HG02571 (cell line): ENCODE results near the gene ATP8B4.

Experiments used
- ATAC-seq: cut with Tn5 transposase; IDR thresholded peaks from one replicate; pipeline ENCODE4 v1.9.1; 2021; ENCODE audit warnings: mild to moderate bottlenecking, moderate library complexity; ENCODE audit not compliant: unreplicated experiment

The ATP8B4 gene

DNA sequence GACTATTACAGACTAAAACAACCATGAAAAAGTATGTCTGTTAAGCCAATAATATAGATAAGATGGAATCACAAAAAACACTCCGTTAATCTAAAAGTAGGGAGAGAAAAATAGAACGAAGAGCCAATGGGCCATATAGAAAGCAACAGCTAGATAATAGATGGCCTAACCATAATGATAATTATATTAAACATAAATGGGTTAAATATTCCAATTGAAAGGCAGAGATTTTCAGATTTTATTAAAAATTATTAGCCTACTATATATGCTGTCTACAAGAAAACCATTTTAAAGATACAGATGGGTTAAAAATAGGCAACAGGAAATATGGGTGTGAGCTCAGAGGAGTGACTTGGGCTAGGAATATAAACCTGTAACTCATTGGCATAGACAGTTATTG, 76.3 kb downstream of the ATP8B4 start:
- ATAC-seq = no peak

DNA sequence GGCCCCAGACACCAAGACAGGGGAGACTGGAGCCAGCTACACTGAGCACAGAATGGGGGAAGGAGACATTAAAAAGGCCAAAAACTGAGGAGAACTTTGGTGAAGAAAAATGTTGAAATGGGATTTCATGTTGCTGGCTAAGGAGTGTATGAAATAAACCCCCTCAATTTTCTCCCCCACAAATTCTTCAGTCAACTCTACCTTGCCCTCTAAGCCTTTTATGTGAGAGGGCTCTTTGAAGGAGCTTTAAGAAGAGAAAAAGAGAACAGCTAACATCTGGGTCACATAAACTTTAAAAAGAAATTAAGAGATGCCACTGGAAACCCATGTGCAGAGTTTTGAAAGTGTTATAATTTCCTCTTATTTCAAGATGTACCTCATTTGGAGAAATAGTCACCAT, 88.6 kb downstream of the ATP8B4 start:
- ATAC-seq = no peak

DNA sequence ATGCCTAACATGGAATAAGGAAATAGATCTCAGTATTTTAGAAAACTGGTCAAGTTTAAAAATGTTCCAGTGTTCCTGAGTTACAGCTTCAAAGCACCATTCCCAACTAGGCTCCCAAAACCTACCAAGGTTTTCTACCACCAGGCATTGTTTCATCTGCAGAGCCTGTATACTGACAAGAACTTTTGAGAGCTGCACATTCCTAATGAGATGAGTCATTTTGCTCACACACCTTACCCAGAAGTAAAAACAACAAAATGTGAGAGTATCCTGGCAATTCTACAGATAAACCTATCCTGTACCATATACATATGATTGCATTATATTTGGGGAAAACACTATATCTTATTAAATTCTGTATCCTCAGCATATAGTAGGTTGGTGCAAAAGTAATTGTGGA, 90.7 kb downstream of the ATP8B4 start:
- ATAC-seq = no peak

DNA sequence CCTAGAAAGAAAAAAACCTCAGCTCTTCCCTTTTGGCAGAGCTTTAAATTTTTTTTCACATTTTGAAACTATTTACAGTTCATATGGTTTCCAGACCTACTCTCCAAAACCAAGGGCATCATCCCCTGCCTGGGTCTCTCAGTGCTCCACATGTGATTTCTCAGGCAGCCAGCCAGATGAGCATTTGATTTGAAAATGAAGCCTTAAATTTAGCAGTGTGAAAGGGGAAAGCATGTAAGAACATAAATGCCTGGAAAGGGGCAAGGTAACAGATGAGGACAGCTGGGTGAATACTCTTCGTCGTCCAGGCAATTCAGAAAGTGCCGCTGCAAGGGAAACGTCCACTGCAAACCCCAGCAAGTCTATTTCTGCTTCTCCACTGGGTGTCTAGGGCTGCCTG, 94.8 kb downstream of the ATP8B4 start:
- no peak for ATAC-seq

DNA sequence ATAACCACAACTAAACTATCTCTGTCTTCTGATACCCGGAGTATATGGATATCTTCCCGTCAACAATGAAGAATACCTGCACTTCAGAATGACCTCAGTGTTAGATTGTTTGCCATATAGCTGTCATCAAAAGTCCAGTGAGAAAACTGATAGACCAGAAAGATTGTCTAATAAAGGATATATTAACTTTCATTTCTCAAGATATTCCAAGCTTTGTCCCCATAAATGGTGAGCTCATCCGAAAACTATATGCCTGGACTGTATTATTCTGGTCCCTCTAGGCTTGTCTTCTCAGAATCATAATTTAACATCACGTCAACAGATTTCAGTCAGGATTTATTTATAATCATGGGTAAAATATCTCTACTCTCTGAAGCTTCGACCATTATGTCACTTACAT, 100.5 kb downstream of the ATP8B4 start:
- no peak for ATAC-seq

DNA sequence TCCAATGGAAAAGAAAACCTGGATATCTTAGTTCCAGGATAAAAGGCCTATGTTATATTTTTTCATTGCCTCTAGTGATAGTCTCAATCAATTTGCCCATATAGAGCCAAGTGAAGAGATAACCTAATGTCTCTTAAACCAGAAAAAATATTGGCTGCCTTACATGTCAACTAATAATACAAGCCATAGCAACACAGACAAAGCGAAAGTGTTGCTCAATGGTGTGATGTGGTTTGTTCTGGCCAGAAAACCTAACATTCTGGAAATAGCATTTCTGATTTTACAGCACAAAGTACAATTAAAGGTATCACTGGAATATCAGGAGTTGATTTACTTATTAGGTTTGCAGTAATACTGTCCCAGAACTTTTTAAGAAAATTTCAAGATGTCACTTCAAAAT, 101.5 kb downstream of the ATP8B4 start:
- no peak for ATAC-seq

DNA sequence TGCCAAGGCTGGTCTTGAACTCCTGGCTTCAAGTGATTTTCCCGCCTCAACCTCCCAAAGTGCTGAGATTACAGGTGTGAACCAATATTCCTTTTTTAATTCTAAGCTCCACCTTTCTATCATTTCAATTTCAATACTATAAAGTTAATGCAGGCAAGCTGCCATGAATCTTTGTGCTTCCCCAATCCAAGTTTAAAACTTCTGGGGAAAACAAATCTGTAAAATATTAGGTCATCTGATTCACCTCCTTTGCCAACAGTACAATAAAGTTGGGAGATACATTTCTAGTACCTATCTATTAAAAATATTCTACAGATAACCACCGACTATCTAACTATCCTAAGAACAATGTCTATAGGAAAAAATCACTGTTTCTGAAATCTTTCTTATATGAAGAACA, 102.1 kb downstream of the ATP8B4 start:
- no peak for ATAC-seq

DNA sequence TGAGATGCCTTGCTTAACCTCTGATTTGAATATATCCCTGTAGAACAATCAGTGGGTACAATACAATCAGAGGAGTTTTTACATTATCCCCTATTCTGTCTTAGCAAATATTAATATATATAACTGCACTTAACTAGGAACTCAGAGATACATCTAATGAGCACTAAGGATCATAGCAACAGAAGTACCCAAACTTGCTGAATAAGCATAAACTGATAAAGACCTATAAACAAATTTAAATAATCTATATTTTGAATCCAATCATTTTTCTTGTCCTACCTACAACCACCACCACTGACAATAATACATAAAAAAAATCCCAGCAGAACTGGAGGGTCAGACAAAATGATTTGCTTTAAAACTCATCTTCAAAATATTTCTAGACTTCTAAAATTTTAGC, 106.2 kb downstream of the ATP8B4 start:
- no peak for ATAC-seq

DNA sequence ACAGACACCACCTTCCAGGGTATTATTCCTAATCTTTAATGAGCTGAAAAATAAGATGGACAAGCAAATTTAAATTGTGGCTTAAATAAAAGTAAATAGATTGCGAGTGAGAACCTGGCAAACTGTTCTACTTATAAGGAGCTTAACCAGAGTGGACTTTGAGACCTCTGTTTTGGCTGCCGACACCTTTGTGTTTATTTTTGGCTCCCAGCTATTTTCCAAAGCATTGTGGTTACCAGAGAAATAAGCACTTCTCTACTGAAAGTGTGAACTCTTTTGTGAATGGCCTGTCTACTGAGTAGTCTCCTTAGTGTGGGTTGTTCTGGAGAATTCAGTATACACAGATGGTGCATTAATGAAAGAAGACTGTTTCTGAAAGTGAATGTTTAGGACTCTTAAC, 109.4 kb downstream of the ATP8B4 start:
- no peak for ATAC-seq

DNA sequence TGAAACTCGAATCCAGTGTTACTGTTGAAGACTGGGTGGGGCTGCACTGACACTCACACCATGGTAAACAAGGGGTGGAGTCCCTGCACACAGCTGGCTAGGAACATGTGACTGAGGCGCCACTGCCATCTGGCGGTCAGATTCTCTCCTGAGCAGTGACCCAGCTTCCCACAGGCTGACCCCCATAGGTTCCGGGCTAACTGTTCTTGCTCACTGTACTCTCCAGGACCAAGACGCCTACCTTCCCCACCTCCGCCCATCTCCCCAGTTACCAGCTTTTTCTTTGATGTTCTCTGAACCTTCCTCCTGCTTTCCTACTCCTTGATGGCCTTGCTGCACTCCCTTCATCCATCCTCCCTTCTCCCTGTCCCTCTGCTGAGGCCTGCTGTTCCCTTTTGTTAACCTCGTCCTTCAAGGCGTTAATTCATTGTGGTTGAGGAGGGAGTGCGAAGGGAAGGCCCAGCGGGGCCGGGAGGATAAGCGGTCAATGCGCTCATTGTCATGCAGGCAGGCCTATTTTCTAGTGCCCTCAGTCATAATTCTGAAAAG, 115.2 kb downstream of the ATP8B4 start:
- ATAC-seq = peak; percentile 100

DNA sequence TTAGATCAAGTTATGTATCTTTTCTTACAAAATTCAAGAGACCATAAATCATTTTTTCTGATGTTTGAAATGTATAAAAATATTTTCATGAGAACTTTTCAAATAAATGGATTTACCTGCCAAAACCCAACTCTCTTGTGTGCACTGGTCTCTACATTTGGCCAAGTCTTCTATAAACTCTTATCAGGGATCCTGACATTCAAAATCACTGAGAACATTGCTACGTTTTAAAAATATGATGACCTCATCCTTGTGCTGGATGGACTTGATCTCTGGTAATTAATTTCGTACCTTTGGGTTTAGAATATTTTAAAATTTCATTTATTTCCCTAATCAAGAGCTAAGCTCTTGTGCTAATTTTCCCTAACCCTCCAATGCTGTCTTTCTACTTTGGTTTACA, 127.4 kb downstream of the ATP8B4 start:
- no peak for ATAC-seq

DNA sequence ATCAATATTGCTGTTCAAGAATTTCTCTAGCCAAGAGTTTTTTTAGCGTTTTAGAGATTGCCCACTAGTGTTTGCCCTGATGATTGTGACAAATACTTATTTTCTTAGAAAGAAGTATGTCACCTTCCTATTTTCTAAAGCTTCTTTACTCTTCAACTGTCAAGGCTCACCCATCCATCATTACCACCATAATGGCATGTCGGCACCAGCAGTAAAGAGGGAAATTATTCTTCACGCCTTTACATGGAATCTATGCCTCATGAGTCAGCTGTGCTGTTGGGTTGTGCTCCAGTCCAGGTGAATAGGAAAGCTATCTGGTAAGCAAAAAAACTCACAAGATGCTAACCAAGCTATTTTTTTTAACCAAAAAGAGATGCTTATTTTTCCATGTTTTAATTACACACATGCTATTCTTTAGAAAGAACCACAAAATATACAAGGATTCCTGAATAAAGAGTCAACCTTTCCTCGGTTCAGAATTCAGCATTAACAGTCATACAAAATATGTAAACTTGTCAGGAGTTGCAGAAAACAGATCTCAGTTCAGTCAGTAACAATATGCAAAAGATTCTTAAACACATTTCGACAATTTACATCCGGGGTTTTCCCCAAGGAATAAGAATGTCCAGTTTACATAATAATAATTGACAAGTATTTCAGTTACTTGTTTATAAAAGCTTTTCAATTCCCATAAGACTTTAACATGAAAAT, 128.0 kb downstream of the ATP8B4 start:
- no peak for ATAC-seq

DNA sequence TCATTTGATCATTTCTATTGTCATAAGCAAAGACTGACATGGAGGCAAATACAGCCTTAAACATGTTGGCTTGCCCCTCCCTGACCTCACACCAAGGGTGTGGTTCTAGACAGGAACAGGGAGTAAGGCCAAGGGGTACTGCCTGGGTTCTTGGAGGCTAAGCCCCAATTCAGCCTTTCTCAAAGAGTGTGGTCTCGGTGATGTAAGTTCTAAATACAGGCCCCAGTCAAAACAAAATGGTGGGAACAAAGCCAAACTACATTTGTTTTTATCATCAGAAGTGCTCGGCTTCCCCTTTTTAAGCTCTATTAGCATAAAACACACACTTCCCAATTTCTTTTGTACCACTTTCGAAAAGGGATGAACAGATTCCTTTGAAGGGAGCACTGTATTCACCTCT, 129.5 kb downstream of the ATP8B4 start:
- ATAC-seq = no peak

DNA sequence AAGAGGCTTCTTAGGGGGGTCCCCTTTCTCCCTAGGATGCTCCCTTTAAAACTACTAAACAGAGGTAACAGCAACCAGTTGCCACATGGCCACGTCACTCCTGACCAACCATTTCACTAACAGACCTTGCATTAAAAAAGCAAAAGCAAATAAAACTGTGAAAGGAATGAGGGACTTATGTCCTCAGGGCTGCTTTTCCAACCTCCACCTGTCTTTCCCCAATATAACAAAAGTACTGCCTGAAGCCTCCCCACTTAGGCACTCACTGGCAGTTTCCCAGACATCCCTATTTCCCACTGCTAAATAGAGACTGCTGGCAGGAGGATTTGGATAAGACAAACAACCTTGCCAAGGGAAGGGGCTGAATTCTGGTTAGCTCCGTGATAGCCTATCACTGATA, 130.3 kb downstream of the ATP8B4 start:
- ATAC-seq = no peak

DNA sequence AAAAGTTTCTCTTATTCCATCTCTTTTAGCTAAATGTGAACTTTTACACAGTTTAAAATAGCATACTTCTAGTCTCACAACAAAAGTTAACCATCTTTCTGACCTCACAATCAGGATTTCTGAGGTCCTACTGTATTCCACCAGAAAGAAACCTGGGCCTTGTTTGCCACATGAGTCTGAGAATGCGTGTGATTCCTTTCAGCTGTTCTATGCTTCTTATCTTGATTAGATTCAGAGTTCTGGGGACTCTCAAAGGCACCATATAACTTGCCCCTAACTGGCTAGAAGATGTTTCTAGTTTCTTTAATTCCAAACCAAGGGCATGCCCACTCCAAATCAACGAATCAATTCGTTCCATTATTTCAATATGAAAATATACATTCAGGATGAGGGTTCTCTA, 131.1 kb downstream of the ATP8B4 start:
- no peak for ATAC-seq

DNA sequence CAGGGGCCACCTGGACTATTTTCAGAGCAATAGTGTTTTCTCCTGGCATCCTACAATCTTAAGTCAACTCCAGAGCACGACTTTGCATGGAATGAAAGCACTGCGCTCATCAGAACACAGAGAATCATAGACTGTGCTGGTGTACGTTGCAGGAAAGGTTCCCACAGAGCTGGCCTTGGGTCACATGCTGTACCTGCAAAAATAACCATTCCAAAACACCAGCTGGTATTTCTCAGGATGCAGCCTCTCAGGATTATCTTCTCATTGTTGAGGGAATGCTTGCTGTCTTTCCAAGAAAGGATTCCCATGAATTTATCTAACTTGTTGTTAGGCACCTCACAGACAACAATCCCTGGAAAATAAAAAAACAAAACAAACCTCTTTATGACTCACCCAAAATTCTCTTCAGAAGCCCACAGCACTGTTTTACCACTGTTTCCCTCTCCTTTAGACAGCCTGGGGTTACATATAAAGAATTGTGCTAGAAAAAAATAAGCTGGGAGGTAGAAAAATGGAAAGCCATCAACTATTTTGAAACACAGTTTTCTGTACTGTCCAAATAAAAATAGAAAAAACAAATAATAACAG, 131.7 kb downstream of the ATP8B4 start:
- no peak for ATAC-seq

DNA sequence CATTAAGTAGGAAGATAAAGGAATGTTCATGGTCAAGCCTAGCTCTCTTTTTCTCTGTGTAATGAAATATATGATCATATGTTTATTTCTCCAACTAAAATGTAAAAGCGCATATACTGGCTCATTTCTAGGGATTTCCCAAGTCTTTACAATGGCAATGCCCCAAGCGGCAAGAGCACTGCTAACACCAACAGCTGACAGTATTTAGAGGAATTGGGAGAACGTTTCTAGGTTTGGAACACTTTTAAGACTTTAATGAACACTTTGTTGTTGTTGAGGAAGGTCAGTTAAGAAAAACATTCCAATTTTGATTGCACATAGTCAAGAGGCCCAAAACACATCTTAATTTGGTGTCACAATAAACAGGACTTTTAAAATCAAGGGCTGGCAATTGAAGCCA, 132.7 kb downstream of the ATP8B4 start:
- no peak for ATAC-seq

DNA sequence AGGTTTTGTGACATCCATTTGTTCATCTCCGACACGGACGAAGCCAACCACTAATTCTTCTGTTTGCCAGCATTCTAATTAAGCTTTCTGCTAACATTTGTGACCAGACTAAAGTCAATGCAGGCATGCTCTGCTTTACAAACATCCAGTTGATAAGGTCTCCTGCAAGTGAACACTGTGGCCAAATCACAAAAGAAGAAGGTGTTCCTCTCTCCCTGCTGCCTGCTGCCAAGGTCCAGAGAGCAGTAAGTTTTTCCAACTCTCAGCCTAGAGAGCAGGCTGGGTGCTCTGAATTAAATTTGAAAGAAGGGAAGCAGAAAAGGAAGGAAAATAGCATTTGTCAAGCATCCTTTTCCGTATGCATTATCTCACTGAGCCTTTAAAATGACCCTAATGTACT, 133.6 kb downstream of the ATP8B4 start:
- no peak for ATAC-seq

DNA sequence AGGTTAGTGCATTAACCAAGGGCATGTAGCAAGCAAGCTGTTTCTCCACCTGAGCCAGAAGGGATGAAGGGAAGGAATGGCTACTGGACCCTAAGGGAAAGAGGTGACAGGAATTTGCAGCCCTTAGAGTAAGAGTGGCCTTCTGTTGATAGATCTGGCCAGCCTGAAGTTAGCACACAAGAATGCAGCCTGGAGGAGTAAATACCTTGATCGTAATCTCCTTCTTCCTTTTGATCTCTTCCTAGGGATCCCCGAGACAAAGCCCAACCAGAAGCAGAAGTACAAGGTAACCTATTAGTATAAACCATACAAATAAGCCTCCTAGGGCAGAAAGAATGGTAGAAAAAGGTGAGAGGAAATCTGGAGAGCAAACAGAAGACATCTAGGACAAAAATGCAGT, 134.6 kb downstream of the ATP8B4 start:
- ATAC-seq = no peak

DNA sequence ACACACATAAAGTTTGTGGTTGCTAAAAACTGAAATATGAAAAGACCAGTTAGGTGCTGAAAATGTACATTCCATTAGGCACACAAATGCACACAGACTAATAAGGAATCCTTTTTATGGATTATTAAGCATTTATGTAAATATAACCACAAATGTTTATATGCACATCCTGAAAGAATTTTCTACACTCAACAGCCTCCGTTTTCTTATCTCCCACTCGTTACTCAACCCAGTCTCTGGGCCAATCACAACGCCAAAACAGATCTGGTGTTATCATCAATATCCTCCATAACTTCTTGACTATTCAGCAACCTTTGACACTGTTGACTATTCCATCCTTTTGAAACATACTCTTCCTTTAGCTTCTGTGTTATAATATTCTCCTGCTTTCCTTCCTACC, 136.4 kb downstream of the ATP8B4 start:
- ATAC-seq = no peak

DNA sequence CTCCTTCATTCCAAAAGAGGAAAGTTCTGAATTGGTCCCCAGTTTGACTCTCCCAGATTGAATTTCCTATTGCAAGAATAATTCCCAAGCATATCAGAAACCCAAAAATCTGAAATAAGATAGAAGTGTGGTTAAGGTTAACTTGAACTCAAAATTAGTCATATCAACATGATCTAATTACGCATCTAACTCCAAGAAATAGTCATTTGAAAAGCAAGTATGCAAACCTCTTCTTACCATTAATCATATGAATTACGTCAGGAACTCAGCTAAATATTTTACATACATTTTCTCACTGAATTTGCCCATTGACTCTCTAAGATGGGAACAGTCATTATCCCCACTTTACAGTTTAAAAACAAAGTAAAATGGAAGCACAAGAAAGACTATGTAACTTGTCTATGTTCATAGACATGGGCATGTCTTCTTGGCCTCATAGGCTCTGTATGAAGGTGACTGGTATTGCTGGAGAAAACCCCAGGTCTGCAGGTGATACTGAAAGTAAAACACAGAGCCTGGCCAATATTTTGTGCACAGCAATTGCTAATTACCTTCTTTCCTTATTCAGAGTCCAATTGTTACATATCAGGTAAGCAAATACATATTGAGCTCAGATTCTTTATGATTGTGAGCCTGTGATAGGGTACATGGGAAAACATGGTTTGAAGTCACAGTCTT, 139.2 kb downstream of the ATP8B4 start:
- ATAC-seq = no peak

DNA sequence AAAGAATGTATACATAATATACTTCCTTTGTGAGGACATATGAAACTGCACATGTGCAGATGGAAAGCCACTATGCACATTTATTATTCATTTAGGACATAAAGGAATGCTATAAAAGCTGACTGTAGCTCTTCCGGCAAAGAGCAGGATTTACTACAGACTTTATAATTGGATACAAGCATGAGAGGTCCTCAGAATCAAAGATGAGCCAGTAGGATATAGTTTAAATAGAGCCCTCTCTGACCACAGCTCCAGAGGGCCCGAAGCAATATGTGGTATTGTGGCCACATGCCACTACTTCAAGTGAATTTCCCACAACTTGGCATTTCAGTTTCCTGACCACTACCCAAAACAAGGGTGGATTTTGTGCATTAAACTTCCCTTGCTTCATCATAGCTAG, 140.9 kb downstream of the ATP8B4 start:
- ATAC-seq = no peak
